OCI-LY7 (cell line): ENCODE data around the gene PPIL1.

Experiments
- EZH2phosphoT487 ChIP-seq: fragments of 200-600 bp; sonication (generic); IDR thresholded peaks from 2 replicates; pipeline ENCODE4 v1.6.1; 2018; ENCODE audit warnings: low read depth, borderline replicate concordance, mild to moderate bottlenecking, mixed run types, antibody characterized with exemption, low read length, moderate library complexity, mixed read lengths
- TF ChIP-seq, protein P1 (sequence below): fragments of 200-600 bp; sonication (generic); conservative IDR thresholded peaks from 2 replicates; pipeline ENCODE4 v1.5.1; 2014; ENCODE audit warnings: mild to moderate bottlenecking, antibody characterized with exemption, low read length, moderate library complexity, mixed read lengths

- TF ChIP-seq, protein P1, sequence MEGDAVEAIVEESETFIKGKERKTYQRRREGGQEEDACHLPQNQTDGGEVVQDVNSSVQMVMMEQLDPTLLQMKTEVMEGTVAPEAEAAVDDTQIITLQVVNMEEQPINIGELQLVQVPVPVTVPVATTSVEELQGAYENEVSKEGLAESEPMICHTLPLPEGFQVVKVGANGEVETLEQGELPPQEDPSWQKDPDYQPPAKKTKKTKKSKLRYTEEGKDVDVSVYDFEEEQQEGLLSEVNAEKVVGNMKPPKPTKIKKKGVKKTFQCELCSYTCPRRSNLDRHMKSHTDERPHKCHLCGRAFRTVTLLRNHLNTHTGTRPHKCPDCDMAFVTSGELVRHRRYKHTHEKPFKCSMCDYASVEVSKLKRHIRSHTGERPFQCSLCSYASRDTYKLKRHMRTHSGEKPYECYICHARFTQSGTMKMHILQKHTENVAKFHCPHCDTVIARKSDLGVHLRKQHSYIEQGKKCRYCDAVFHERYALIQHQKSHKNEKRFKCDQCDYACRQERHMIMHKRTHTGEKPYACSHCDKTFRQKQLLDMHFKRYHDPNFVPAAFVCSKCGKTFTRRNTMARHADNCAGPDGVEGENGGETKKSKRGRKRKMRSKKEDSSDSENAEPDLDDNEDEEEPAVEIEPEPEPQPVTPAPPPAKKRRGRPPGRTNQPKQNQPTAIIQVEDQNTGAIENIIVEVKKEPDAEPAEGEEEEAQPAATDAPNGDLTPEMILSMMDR: no peak
- no peak for TF ChIP-seq EZH2phosphoT487
Observed at GRCh38 chr6:36907781-36908180, 33.2 kb upstream of the PPIL1 start.
